Measurements from ENCODE around the gene RBMS3. TPM values are rescaled to one million over a fixed set of nuclear protein-coding genes. Genes with fewer than 3 reads are reported as not detected.

The RBMS3 gene
- total RNA-seq, 1 donor from 2014 or later, result 70.0 TPM

- no peaks in the 10 kb centered on the region for H3K27me3 ChIP-seq
- TF ChIP-seq POLR2A (IDR thresholded peaks at IDR 0.05) (no peak), POLR2AphosphoS5 (IDR thresholded peaks at IDR 0.05; ENCODE audit: insufficient read depth in 1 of 2, low read depth in 1 of 2) (no peak), CTCF (IDR thresholded peaks at IDR 0.05) (no peak)
- H3K9me3 ChIP-seq, result no peaks in the 10 kb centered on the region
- no peak overlapping the region for H3K27ac ChIP-seq
- H3K4me1 ChIP-seq, result no peaks in the 10 kb centered on the region
- intact Hi-C loops (cut with DNase I), result no loop called here
- no peaks in the 10 kb centered on the region for H3K36me3 ChIP-seq
- no peak for DNase-seq (ENCODE audit: extremely low spot score in 2 of 2)
- no peak overlapping the region for H3K4me3 ChIP-seq
These were observed 569.8 kb downstream of the RBMS3 start for GRCh38 chr3:29850641-29851040.

DNA sequence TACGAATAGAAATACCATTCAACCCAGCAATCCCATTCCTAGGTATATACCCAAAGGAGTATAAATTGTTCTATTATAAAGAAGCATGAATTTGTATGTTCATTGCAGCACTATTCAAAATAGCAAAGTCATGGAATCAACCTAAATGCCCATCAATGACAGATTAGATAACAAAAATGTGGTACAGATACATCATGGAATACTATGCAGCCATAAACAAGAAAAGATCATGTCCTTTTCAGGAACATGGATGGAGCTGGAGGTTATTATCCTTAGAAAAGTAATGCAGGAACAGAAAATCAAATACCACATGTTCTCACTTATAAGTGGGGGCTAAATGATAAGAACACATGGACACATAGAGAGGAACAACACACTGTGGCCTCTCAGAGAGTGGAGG lies 571.9 kb downstream of the RBMS3 start:
- Histone ChIP-seq H3K9me3 (no peaks in the 10 kb centered on the region), H3K36me3 (no peaks in the 10 kb centered on the region), H3K27me3 (no peaks in the 10 kb centered on the region), H3K4me3 (no peak overlapping the region), H3K4me1 (no peaks in the 10 kb centered on the region), H3K27ac (no peak overlapping the region)
- TF ChIP-seq POLR2AphosphoS5 (IDR thresholded peaks at IDR 0.05; ENCODE audit: insufficient read depth in 1 of 2, low read depth in 1 of 2), result no peak
- TF ChIP-seq POLR2A (IDR thresholded peaks at IDR 0.05), result no peak
- TF ChIP-seq CTCF (IDR thresholded peaks at IDR 0.05), result no peak
- DNase-seq (ENCODE audit: extremely low spot score in 2 of 2), result no peak
- intact Hi-C loops (cut with DNase I), result no loop called here

DNA sequence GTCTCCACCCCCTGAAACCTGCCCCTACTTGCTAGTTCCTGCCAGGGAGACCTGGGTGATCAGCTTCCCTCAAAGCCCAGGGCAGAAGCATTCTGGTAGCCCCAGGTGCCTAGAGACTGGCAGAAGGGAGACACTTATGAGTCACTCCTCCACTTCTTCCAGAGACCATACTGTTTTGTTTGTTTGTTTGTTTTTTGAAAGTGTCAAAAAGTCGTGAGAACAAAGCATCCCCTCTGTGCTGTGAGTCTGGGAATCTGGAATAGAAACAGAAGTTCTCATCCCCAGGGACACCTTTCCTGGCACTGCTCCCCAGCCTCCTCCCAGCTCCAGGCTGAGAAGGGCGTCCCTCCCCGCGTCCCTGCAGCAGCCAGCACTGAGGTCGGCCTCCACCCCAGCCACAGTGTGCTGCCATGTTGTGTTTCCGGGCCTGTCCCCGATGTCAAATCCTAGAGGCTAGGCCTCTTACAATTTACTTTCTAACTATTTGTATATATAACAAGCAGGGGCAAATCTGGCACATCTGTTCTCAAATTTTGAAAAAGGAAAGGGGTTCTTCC lies 573.0 kb downstream of the RBMS3 start:
- no peaks in the 10 kb centered on the region for H3K36me3 ChIP-seq
- no peaks in the 10 kb centered on the region for H3K9me3 ChIP-seq
- TF ChIP-seq POLR2AphosphoS5 (IDR thresholded peaks at IDR 0.05; ENCODE audit: insufficient read depth in 1 of 2, low read depth in 1 of 2) (no peak), POLR2A (IDR thresholded peaks at IDR 0.05) (no peak), CTCF (IDR thresholded peaks at IDR 0.05) (no peak)
- intact Hi-C loops (cut with DNase I), result no loop called here
- DNase-seq (ENCODE audit: extremely low spot score in 2 of 2), result no peak
- no peaks in the 10 kb centered on the region for H3K27me3 ChIP-seq
- no peak overlapping the region for H3K27ac ChIP-seq
- no peaks in the 10 kb centered on the region for H3K4me1 ChIP-seq
- no peak overlapping the region for H3K4me3 ChIP-seq

GRCh38 chr3:29854821-29855220 lies 574.0 kb downstream of the RBMS3 start:
- Histone ChIP-seq H3K27me3 (no peaks in the 10 kb centered on the region), H3K4me1 (no peaks in the 10 kb centered on the region), H3K27ac (no peak overlapping the region), H3K4me3 (no peak overlapping the region), H3K36me3 (no peaks in the 10 kb centered on the region), H3K9me3 (no peaks in the 10 kb centered on the region)
- no peak for DNase-seq (ENCODE audit: extremely low spot score in 2 of 2)
- TF ChIP-seq POLR2A (IDR thresholded peaks at IDR 0.05), result no peak
- no peak for TF ChIP-seq CTCF (IDR thresholded peaks at IDR 0.05)
- TF ChIP-seq POLR2AphosphoS5 (IDR thresholded peaks at IDR 0.05; ENCODE audit: insufficient read depth in 1 of 2, low read depth in 1 of 2), result no peak
- intact Hi-C loops (cut with DNase I), result no loop called here

DNA sequence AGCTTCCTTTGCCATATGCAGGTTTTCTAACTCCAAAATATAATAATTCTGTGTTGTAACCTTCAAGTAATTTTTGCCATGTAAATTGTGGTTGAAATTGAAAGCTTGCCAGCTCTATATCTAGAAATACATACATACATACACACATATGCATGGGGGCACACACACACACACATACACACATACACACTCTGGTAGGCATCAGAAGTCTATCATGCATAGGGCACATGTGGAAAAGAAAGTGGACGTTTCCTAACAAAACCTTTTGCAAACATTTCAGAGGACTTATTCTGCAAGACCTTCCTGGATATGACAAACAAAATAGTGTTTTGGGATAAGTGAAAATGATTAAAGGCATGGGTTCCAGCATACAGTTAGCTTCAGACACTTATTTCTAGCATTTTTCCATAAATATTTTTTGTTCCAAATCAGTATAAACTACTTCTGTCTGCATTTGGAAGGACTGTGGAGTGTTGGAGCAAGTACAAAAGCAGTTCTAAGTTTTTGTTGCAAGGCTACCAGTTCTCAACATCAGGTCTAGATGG lies 578.9 kb downstream of the RBMS3 start:
- intact Hi-C loops (cut with DNase I), result no loop called here
- Histone ChIP-seq H3K27ac (no peak overlapping the region), H3K4me1 (no peaks in the 10 kb centered on the region), H3K36me3 (no peaks in the 10 kb centered on the region), H3K4me3 (no peak overlapping the region), H3K9me3 (no peaks in the 10 kb centered on the region), H3K27me3 (no peaks in the 10 kb centered on the region)
- no peak for DNase-seq (ENCODE audit: extremely low spot score in 2 of 2)
- TF ChIP-seq POLR2AphosphoS5 (IDR thresholded peaks at IDR 0.05; ENCODE audit: insufficient read depth in 1 of 2, low read depth in 1 of 2), result no peak
- no peak for TF ChIP-seq POLR2A (IDR thresholded peaks at IDR 0.05)
- TF ChIP-seq CTCF (IDR thresholded peaks at IDR 0.05), result no peak

Data from vagina (tissue), 2 donors.